CD4-positive, alpha-beta T cell treated with Interleukin-15 for 1 hour (primary cell): ENCODE results near the gene DNM3.

Experiments used
- DNase-seq: peaks from one replicate; pipeline ENCODE4 v3.0.0-alpha.2; 2020

The DNM3 gene

GRCh38 chr1:171819946-171820345 lies 21.4 kb upstream of the DNM3 start:
- no peak for DNase-seq

GRCh38 chr1:171826973-171827372 lies 14.3 kb upstream of the DNM3 start:
- DNase-seq, result no peak

- DNase-seq, result no peak
These were observed 12.5 kb upstream of the DNM3 start for GRCh38 chr1:171828794-171829193.

GRCh38 chr1:171833091-171833825 lies 8.0 kb upstream of the DNM3 start:
- DNase-seq, result no peak

GRCh38 chr1:171834821-171835220 lies 6.5 kb upstream of the DNM3 start:
- no peak for DNase-seq

GRCh38 chr1:171835891-171836290 lies 5.4 kb upstream of the DNM3 start:
- DNase-seq, result no peak

- no peak for DNase-seq
These were observed 848 bp downstream of the DNM3 start for GRCh38 chr1:171841931-171842761.

- no peak for DNase-seq
These were observed 3.1 kb downstream of the DNM3 start for GRCh38 chr1:171844381-171844780.

GRCh38 chr1:171845998-171846397 lies 4.7 kb downstream of the DNM3 start:
- DNase-seq, result no peak

- no peak for DNase-seq
These were observed 8.1 kb downstream of the DNM3 start for GRCh38 chr1:171849245-171849898.

- no peak for DNase-seq
These were observed 9.5 kb downstream of the DNM3 start for GRCh38 chr1:171850651-171851350.

- DNase-seq, result no peak
These were observed 11.0 kb downstream of the DNM3 start for GRCh38 chr1:171852272-171852671.

GRCh38 chr1:171855381-171855780 lies 14.1 kb downstream of the DNM3 start:
- DNase-seq, result no peak

- no peak for DNase-seq
These were observed 17.4 kb downstream of the DNM3 start for GRCh38 chr1:171858696-171859095.

GRCh38 chr1:171860696-171861095 lies 19.4 kb downstream of the DNM3 start:
- no peak for DNase-seq

- no peak for DNase-seq
These were observed 22.2 kb downstream of the DNM3 start for GRCh38 chr1:171863531-171863930.

GRCh38 chr1:171864308-171864707 lies 23.0 kb downstream of the DNM3 start:
- no peak for DNase-seq

GRCh38 chr1:171865106-171865505 lies 23.8 kb downstream of the DNM3 start:
- no peak for DNase-seq

GRCh38 chr1:171867236-171867635 lies 25.9 kb downstream of the DNM3 start:
- DNase-seq, result no peak

GRCh38 chr1:171868217-171868803 lies 27.0 kb downstream of the DNM3 start:
- no peak for DNase-seq

GRCh38 chr1:171869097-171869496 lies 27.8 kb downstream of the DNM3 start:
- no peak for DNase-seq

- no peak for DNase-seq
These were observed 30.6 kb downstream of the DNM3 start for GRCh38 chr1:171871848-171872247.

- no peak for DNase-seq
These were observed 31.1 kb downstream of the DNM3 start for GRCh38 chr1:171872430-171872829.
